ENCODE data around the gene RPS21.
A peak's percentile ranks its signal among the peaks of the same experiment; 100 is the strongest.

RPS21 gene

GRCh38 chr20:62386383-62387218 lies at the start of gene RPS21:
Gene RPS21 (plus strand): TSS chr20:62387103. CDS start chr20:62387339, 236 bp downstream.
- H3K36me3 ChIP-seq (ENCODE audit: control insufficient read depth in 1 of 2, insufficient read depth in 2 of 2, low read length in 2 of 2), result peaks cover 19 to 43% of the 10 kb centered on the region in 2 donors
- peaks cover 17 to 27% of the 10 kb centered on the region in 2 donors for H3K4me1 ChIP-seq (ENCODE audit: control insufficient read depth in 1 of 2, insufficient read depth in 2 of 2, low read length in 2 of 2)
- H3K4me3 ChIP-seq (ENCODE audit: low read depth in 1 of 2, low read length in 2 of 2), result peak within 1 kb of the TSS; percentile 99 to 100
- peak within 1 kb of the TSS; percentile 90 for H3K27ac ChIP-seq (ENCODE audit: low read depth, low read length)
- H3K9me3 ChIP-seq (ENCODE audit: control insufficient read depth in 1 of 2, low read length in 2 of 2), result no peaks in the 10 kb centered on the region
- no peaks in the 10 kb centered on the region for H3K27me3 ChIP-seq (ENCODE audit: control insufficient read depth in 1 of 2, insufficient read depth in 2 of 2, low read length in 2 of 2)
- H3K9ac ChIP-seq (ENCODE audit: low read depth in 1 of 2, low read length in 2 of 2), result peak within 1 kb of the TSS; percentile 96 to 98

- Histone ChIP-seq H3K27ac (ENCODE audit: low read depth, low read length) (no peak overlapping the region), H3K4me1 (ENCODE audit: control insufficient read depth in 1 of 2, insufficient read depth in 2 of 2, low read length in 2 of 2) (peaks cover 0 to 10% of the 10 kb centered on the region in 2 donors), H3K27me3 (ENCODE audit: control insufficient read depth in 1 of 2, insufficient read depth in 2 of 2, low read length in 2 of 2) (peaks cover 0 to 3% of the 10 kb centered on the region in 2 donors), H3K36me3 (ENCODE audit: control insufficient read depth in 1 of 2, insufficient read depth in 2 of 2, low read length in 2 of 2) (peaks cover 6 to 15% of the 10 kb centered on the region in 2 donors), H3K4me3 (ENCODE audit: low read depth in 1 of 2, low read length in 2 of 2) (no peak overlapping the region), H3K9me3 (ENCODE audit: control insufficient read depth in 1 of 2, low read length in 2 of 2) (no peaks in the 10 kb centered on the region), H3K9ac (ENCODE audit: low read depth in 1 of 2, low read length in 2 of 2) (no peak overlapping the region)
Observed at GRCh38 chr20:62337558-62338293, 49.2 kb upstream of the RPS21 start.

DNA sequence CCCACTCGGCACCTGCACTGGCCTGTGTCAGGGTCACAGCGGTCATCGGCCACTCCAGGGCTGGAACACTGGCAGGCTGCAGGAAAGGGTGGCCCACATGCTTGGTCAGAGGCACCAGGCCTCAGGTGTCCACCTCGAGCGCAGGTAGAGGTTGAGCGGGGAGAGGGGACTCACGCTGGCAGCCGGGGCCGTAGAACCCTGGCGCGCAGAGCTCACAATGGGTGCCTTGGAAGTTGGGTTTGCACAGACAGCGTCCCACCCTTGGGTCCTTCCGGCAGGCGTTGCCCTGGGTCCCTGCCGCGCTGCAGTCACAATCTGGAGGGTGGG lies 48.6 kb upstream of the RPS21 start:
- Histone ChIP-seq H3K9ac (ENCODE audit: low read depth in 1 of 2, low read length in 2 of 2) (no peak overlapping the region), H3K4me3 (ENCODE audit: low read depth in 1 of 2, low read length in 2 of 2) (no peak overlapping the region), H3K36me3 (ENCODE audit: control insufficient read depth in 1 of 2, insufficient read depth in 2 of 2, low read length in 2 of 2) (peaks cover 6 to 15% of the 10 kb centered on the region in 2 donors), H3K9me3 (ENCODE audit: control insufficient read depth in 1 of 2, low read length in 2 of 2) (no peaks in the 10 kb centered on the region), H3K27ac (ENCODE audit: low read depth, low read length) (no peak overlapping the region), H3K27me3 (ENCODE audit: control insufficient read depth in 1 of 2, insufficient read depth in 2 of 2, low read length in 2 of 2) (peaks cover 0 to 3% of the 10 kb centered on the region in 2 donors), H3K4me1 (ENCODE audit: control insufficient read depth in 1 of 2, insufficient read depth in 2 of 2, low read length in 2 of 2) (peaks cover 0 to 10% of the 10 kb centered on the region in 2 donors)

- Histone ChIP-seq H3K36me3 (ENCODE audit: control insufficient read depth in 1 of 2, insufficient read depth in 2 of 2, low read length in 2 of 2) (peaks cover 6 to 15% of the 10 kb centered on the region in 2 donors), H3K4me1 (ENCODE audit: control insufficient read depth in 1 of 2, insufficient read depth in 2 of 2, low read length in 2 of 2) (peaks cover 0 to 10% of the 10 kb centered on the region in 2 donors), H3K9me3 (ENCODE audit: control insufficient read depth in 1 of 2, low read length in 2 of 2) (no peaks in the 10 kb centered on the region), H3K9ac (ENCODE audit: low read depth in 1 of 2, low read length in 2 of 2) (no peak overlapping the region), H3K4me3 (ENCODE audit: low read depth in 1 of 2, low read length in 2 of 2) (peak overlapping the region in 1 of 2 donors; percentile 2), H3K27me3 (ENCODE audit: control insufficient read depth in 1 of 2, insufficient read depth in 2 of 2, low read length in 2 of 2) (peaks cover 0 to 3% of the 10 kb centered on the region in 2 donors), H3K27ac (ENCODE audit: low read depth, low read length) (no peak overlapping the region)
Observed at GRCh38 chr20:62339647-62340062, 47.2 kb upstream of the RPS21 start.

DNA sequence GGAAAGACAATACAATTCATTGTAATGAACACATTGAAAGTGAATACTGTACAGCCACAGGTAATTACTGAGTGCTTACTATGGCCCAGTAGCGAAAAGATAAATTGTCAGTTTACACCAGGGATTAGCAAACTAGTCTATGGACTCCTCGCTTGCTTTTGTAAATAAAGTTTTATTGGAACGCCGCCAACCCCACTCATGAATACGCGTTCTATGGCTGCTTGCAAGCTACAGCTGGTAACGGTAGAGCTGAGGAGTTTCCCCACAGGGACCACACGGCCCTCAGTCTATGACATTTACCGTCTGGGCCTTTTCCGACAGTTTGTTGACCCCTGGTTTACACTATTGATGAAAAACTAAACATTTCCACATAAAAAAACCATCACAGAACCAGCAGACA lies 44.0 kb upstream of the RPS21 start:
- no peak overlapping the region for H3K9ac ChIP-seq (ENCODE audit: low read depth in 1 of 2, low read length in 2 of 2)
- no peak overlapping the region for H3K27ac ChIP-seq (ENCODE audit: low read depth, low read length)
- H3K36me3 ChIP-seq (ENCODE audit: control insufficient read depth in 1 of 2, insufficient read depth in 2 of 2, low read length in 2 of 2), result peaks cover 0 to 4% of the 10 kb centered on the region in 2 donors
- no peaks in the 10 kb centered on the region for H3K27me3 ChIP-seq (ENCODE audit: control insufficient read depth in 1 of 2, insufficient read depth in 2 of 2, low read length in 2 of 2)
- H3K4me1 ChIP-seq (ENCODE audit: control insufficient read depth in 1 of 2, insufficient read depth in 2 of 2, low read length in 2 of 2), result peaks cover 0 to 3% of the 10 kb centered on the region in 2 donors
- no peak overlapping the region for H3K4me3 ChIP-seq (ENCODE audit: low read depth in 1 of 2, low read length in 2 of 2)
- H3K9me3 ChIP-seq (ENCODE audit: control insufficient read depth in 1 of 2, low read length in 2 of 2), result no peaks in the 10 kb centered on the region

GRCh38 chr20:62344092-62344491 lies 42.8 kb upstream of the RPS21 start:
- H3K9me3 ChIP-seq (ENCODE audit: control insufficient read depth in 1 of 2, low read length in 2 of 2), result no peaks in the 10 kb centered on the region
- no peaks in the 10 kb centered on the region for H3K4me1 ChIP-seq (ENCODE audit: control insufficient read depth in 1 of 2, insufficient read depth in 2 of 2, low read length in 2 of 2)
- no peak overlapping the region for H3K4me3 ChIP-seq (ENCODE audit: low read depth in 1 of 2, low read length in 2 of 2)
- H3K36me3 ChIP-seq (ENCODE audit: control insufficient read depth in 1 of 2, insufficient read depth in 2 of 2, low read length in 2 of 2), result no peaks in the 10 kb centered on the region
- no peak overlapping the region for H3K27ac ChIP-seq (ENCODE audit: low read depth, low read length)
- no peak overlapping the region for H3K9ac ChIP-seq (ENCODE audit: low read depth in 1 of 2, low read length in 2 of 2)
- no peaks in the 10 kb centered on the region for H3K27me3 ChIP-seq (ENCODE audit: control insufficient read depth in 1 of 2, insufficient read depth in 2 of 2, low read length in 2 of 2)

GRCh38 chr20:62344782-62345181 lies 42.1 kb upstream of the RPS21 start:
- Histone ChIP-seq H3K4me3 (ENCODE audit: low read depth in 1 of 2, low read length in 2 of 2) (no peak overlapping the region), H3K27me3 (ENCODE audit: control insufficient read depth in 1 of 2, insufficient read depth in 2 of 2, low read length in 2 of 2) (no peaks in the 10 kb centered on the region), H3K4me1 (ENCODE audit: control insufficient read depth in 1 of 2, insufficient read depth in 2 of 2, low read length in 2 of 2) (peaks cover 0 to under 1% of the 10 kb centered on the region in 2 donors), H3K9ac (ENCODE audit: low read depth in 1 of 2, low read length in 2 of 2) (no peak overlapping the region), H3K9me3 (ENCODE audit: control insufficient read depth in 1 of 2, low read length in 2 of 2) (no peaks in the 10 kb centered on the region), H3K36me3 (ENCODE audit: control insufficient read depth in 1 of 2, insufficient read depth in 2 of 2, low read length in 2 of 2) (no peaks in the 10 kb centered on the region), H3K27ac (ENCODE audit: low read depth, low read length) (no peak overlapping the region)

DNA sequence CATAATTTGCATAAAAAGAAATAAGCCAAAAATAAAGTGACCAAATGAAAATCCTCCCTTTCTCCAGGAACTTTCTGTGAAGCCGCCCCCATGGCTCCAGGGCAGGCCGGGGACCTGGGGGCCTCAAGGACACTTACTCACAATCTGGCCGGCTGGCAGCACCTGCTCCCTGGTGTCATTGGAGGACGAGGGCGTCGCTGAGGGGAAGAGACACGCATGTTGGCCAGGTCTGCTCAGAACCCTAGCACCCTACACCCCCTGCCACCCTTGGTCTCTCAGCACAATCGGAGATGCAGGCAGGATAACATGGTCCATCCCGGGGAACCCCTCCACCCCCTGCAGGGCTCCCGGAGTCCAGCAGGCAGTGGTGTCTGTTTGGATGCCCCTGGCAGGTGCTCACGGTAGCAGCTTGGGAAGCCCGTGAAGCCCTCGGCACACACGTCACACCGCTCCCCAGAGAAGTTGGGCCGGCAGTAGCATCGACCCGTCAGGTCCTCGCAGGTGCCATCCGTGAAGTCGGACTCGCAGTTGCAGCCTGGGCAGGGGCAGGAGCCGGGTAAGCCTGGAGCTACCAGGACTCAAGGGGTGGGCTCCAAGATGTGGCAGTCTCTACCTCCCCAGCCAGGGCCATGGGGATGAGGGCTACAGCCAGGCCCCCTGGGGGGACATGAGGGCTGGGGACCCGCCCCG lies 41.1 kb upstream of the RPS21 start:
- Histone ChIP-seq H3K36me3 (ENCODE audit: control insufficient read depth in 1 of 2, insufficient read depth in 2 of 2, low read length in 2 of 2) (no peaks in the 10 kb centered on the region), H3K9me3 (ENCODE audit: control insufficient read depth in 1 of 2, low read length in 2 of 2) (no peaks in the 10 kb centered on the region), H3K4me3 (ENCODE audit: low read depth in 1 of 2, low read length in 2 of 2) (no peak overlapping the region), H3K9ac (ENCODE audit: low read depth in 1 of 2, low read length in 2 of 2) (no peak overlapping the region), H3K27me3 (ENCODE audit: control insufficient read depth in 1 of 2, insufficient read depth in 2 of 2, low read length in 2 of 2) (no peaks in the 10 kb centered on the region), H3K27ac (ENCODE audit: low read depth, low read length) (no peak overlapping the region), H3K4me1 (ENCODE audit: control insufficient read depth in 1 of 2, insufficient read depth in 2 of 2, low read length in 2 of 2) (peaks cover 10% of the 10 kb centered on the region in 2 donors)

GRCh38 chr20:62346398-62347150 lies 40.3 kb upstream of the RPS21 start:
- Histone ChIP-seq H3K9me3 (ENCODE audit: control insufficient read depth in 1 of 2, low read length in 2 of 2) (no peaks in the 10 kb centered on the region), H3K4me3 (ENCODE audit: low read depth in 1 of 2, low read length in 2 of 2) (no peak overlapping the region), H3K27me3 (ENCODE audit: control insufficient read depth in 1 of 2, insufficient read depth in 2 of 2, low read length in 2 of 2) (no peaks in the 10 kb centered on the region), H3K27ac (ENCODE audit: low read depth, low read length) (no peak overlapping the region), H3K4me1 (ENCODE audit: control insufficient read depth in 1 of 2, insufficient read depth in 2 of 2, low read length in 2 of 2) (peaks cover 12 to 13% of the 10 kb centered on the region in 2 donors), H3K36me3 (ENCODE audit: control insufficient read depth in 1 of 2, insufficient read depth in 2 of 2, low read length in 2 of 2) (no peaks in the 10 kb centered on the region), H3K9ac (ENCODE audit: low read depth in 1 of 2, low read length in 2 of 2) (no peak overlapping the region)

Measured in duodenal mucosa (tissue), 2 donors.